Measurements from ENCODE around the gene LYRM1.

GRCh38 chr16:20897922-20898321 is 2.6 kb upstream of the LYRM1 start:
- TF ChIP-seq, protein P1, sequence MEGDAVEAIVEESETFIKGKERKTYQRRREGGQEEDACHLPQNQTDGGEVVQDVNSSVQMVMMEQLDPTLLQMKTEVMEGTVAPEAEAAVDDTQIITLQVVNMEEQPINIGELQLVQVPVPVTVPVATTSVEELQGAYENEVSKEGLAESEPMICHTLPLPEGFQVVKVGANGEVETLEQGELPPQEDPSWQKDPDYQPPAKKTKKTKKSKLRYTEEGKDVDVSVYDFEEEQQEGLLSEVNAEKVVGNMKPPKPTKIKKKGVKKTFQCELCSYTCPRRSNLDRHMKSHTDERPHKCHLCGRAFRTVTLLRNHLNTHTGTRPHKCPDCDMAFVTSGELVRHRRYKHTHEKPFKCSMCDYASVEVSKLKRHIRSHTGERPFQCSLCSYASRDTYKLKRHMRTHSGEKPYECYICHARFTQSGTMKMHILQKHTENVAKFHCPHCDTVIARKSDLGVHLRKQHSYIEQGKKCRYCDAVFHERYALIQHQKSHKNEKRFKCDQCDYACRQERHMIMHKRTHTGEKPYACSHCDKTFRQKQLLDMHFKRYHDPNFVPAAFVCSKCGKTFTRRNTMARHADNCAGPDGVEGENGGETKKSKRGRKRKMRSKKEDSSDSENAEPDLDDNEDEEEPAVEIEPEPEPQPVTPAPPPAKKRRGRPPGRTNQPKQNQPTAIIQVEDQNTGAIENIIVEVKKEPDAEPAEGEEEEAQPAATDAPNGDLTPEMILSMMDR (IDR thresholded peaks at IDR 0.05 in 4 of 5, conservative IDR thresholded peaks at IDR 0.05 in 1 of 5): no peak
- no peak for TF ChIP-seq POLR2A (IDR thresholded peaks at IDR 0.05)
